Dendritic cell treated with granulocyte-macrophage colony-stimulating factor and Interleukin-4, amounts not matched to agents 40 ng/mL and 50 ng/mL, for 4 days (primary cell): ENCODE results near the gene ATP7B.

Source experiments
- H3K27ac Mint-ChIP-seq: one replicate; pipeline ENCODE4 v1.8.0; 2022; ENCODE audit warnings: mild to moderate bottlenecking, mixed read lengths
- H3K27me3 Mint-ChIP-seq: one replicate; pipeline ENCODE4 v1.8.0; 2022; ENCODE audit warnings: mild to moderate bottlenecking, mixed read lengths
- H3K36me3 Mint-ChIP-seq: one replicate; pipeline ENCODE4 v1.8.0; 2022; ENCODE audit warnings: low read depth, mixed read lengths
- H3K4me1 Mint-ChIP-seq: one replicate; pipeline ENCODE4 v1.8.0; 2022; ENCODE audit warnings: low read depth, mixed read lengths
- H3K4me3 Mint-ChIP-seq: one replicate; pipeline ENCODE4 v1.8.0; 2022; ENCODE audit warnings: mild to moderate bottlenecking, moderate library complexity, mixed read lengths
- H3K9me3 Mint-ChIP-seq: one replicate; pipeline ENCODE4 v1.8.0; 2022; ENCODE audit warnings: mixed read lengths
- intact Hi-C: fragments of 100-400 bp; cut with micrococcal nuclease; formaldehyde crosslinking; loops from one replicate; pipeline ENCODE4 v1.15.0; 2022

ATP7B gene

GRCh38 chr13:51957377-51958216 lies 53.7 kb downstream of the ATP7B start:
- no peaks in the 10 kb centered on the region for H3K9me3 Mint-ChIP-seq
- intact Hi-C loops = no loop called here
- H3K4me1 Mint-ChIP-seq = peaks cover 21% of the 10 kb centered on the region
- no peaks in the 10 kb centered on the region for H3K27me3 Mint-ChIP-seq
- no peaks in the 10 kb centered on the region for H3K36me3 Mint-ChIP-seq
- H3K27ac Mint-ChIP-seq = peak overlapping the region; percentile 24
- H3K4me3 Mint-ChIP-seq = no peak overlapping the region

GRCh38 chr13:51956717-51957116 lies 54.5 kb downstream of the ATP7B start:
- no peak overlapping the region for H3K4me3 Mint-ChIP-seq
- peaks cover 21% of the 10 kb centered on the region for H3K4me1 Mint-ChIP-seq
- no peaks in the 10 kb centered on the region for H3K36me3 Mint-ChIP-seq
- peak overlapping the region; percentile 29 for H3K27ac Mint-ChIP-seq
- no peaks in the 10 kb centered on the region for H3K27me3 Mint-ChIP-seq
- intact Hi-C loops = no loop called here
- H3K9me3 Mint-ChIP-seq = no peaks in the 10 kb centered on the region

- intact Hi-C loops = no loop called here
These were observed 55.2 kb downstream of the ATP7B start for GRCh38 chr13:51955816-51956603.

GRCh38 chr13:51955281-51955771 lies 55.9 kb downstream of the ATP7B start:
- intact Hi-C loops = no loop called here
- peak overlapping the region; percentile 29 for H3K27ac Mint-ChIP-seq
- peaks cover 8% of the 10 kb centered on the region for H3K9me3 Mint-ChIP-seq
- peaks cover 5% of the 10 kb centered on the region for H3K27me3 Mint-ChIP-seq
- H3K4me1 Mint-ChIP-seq = peaks cover 21% of the 10 kb centered on the region
- H3K4me3 Mint-ChIP-seq = no peak overlapping the region
- H3K36me3 Mint-ChIP-seq = no peaks in the 10 kb centered on the region

More at GRCh38 chr13:51955816-51956603, 55.2 kb downstream of the ATP7B start:
- Mint-ChIP-seq H3K4me1 (peaks cover 21% of the 10 kb centered on the region), H3K36me3 (no peaks in the 10 kb centered on the region), H3K4me3 (no peak overlapping the region), H3K27ac (peak overlapping the region; percentile 29), H3K27me3 (peaks cover under 1% of the 10 kb centered on the region), H3K9me3 (peaks cover 1% of the 10 kb centered on the region)

GRCh38 chr13:51953347-51954195 lies 57.7 kb downstream of the ATP7B start:
- H3K9me3 Mint-ChIP-seq = peaks cover 9% of the 10 kb centered on the region
- peaks cover 21% of the 10 kb centered on the region for H3K4me1 Mint-ChIP-seq
- H3K27ac Mint-ChIP-seq = no peak overlapping the region
- intact Hi-C loops = no loop called here
- H3K36me3 Mint-ChIP-seq = no peaks in the 10 kb centered on the region
- H3K27me3 Mint-ChIP-seq = peaks cover 5% of the 10 kb centered on the region
- H3K4me3 Mint-ChIP-seq = no peak overlapping the region

- Mint-ChIP-seq H3K4me3 (no peak overlapping the region), H3K27me3 (peaks cover 5% of the 10 kb centered on the region), H3K36me3 (no peaks in the 10 kb centered on the region), H3K9me3 (peaks cover 9% of the 10 kb centered on the region), H3K4me1 (peaks cover 9% of the 10 kb centered on the region), H3K27ac (no peak overlapping the region)
- intact Hi-C loops = no loop called here
These were observed 60.5 kb downstream of the ATP7B start for GRCh38 chr13:51950722-51951121.

- intact Hi-C loops = no loop called here
- H3K9me3 Mint-ChIP-seq = peaks cover 9% of the 10 kb centered on the region
- peaks cover 7% of the 10 kb centered on the region for H3K4me1 Mint-ChIP-seq
- no peak overlapping the region for H3K27ac Mint-ChIP-seq
- no peaks in the 10 kb centered on the region for H3K36me3 Mint-ChIP-seq
- peaks cover 5% of the 10 kb centered on the region for H3K27me3 Mint-ChIP-seq
- H3K4me3 Mint-ChIP-seq = no peak overlapping the region
These were observed 65.0 kb downstream of the ATP7B start for GRCh38 chr13:51946163-51946669.

GRCh38 chr13:51945149-51945548 lies 66.1 kb downstream of the ATP7B start:
- Mint-ChIP-seq H3K4me3 (no peak overlapping the region), H3K27ac (no peak overlapping the region), H3K9me3 (no peaks in the 10 kb centered on the region), H3K36me3 (no peaks in the 10 kb centered on the region), H3K27me3 (no peaks in the 10 kb centered on the region), H3K4me1 (peaks cover 7% of the 10 kb centered on the region)
- intact Hi-C loops = no loop called here

GRCh38 chr13:51944428-51944827 lies 66.8 kb downstream of the ATP7B start:
- H3K4me3 Mint-ChIP-seq = no peak overlapping the region
- H3K27ac Mint-ChIP-seq = no peak overlapping the region

GRCh38 chr13:51943721-51944120 lies 67.5 kb downstream of the ATP7B start:
- Mint-ChIP-seq H3K4me1 (peaks cover 7% of the 10 kb centered on the region), H3K4me3 (no peak overlapping the region), H3K27ac (no peak overlapping the region), H3K36me3 (no peaks in the 10 kb centered on the region), H3K9me3 (no peaks in the 10 kb centered on the region), H3K27me3 (no peaks in the 10 kb centered on the region)
- intact Hi-C loops = no loop called here

More at GRCh38 chr13:51944428-51944827, 66.8 kb downstream of the ATP7B start:
- Mint-ChIP-seq H3K27me3 (no peaks in the 10 kb centered on the region), H3K4me1 (peaks cover 7% of the 10 kb centered on the region), H3K36me3 (no peaks in the 10 kb centered on the region), H3K9me3 (no peaks in the 10 kb centered on the region)
- intact Hi-C loops = no loop called here

- H3K4me1 Mint-ChIP-seq = peaks cover 7% of the 10 kb centered on the region
- intact Hi-C loops = no loop called here
- H3K27me3 Mint-ChIP-seq = no peaks in the 10 kb centered on the region
- no peak overlapping the region for H3K27ac Mint-ChIP-seq
- H3K9me3 Mint-ChIP-seq = no peaks in the 10 kb centered on the region
- no peaks in the 10 kb centered on the region for H3K36me3 Mint-ChIP-seq
- no peak overlapping the region for H3K4me3 Mint-ChIP-seq
These were observed 69.1 kb downstream of the ATP7B start for GRCh38 chr13:51942189-51942588.

- no peak overlapping the region for H3K27ac Mint-ChIP-seq
- H3K27me3 Mint-ChIP-seq = no peaks in the 10 kb centered on the region
- intact Hi-C loops = no loop called here
- H3K4me1 Mint-ChIP-seq = no peaks in the 10 kb centered on the region
- no peak overlapping the region for H3K4me3 Mint-ChIP-seq
- H3K36me3 Mint-ChIP-seq = no peaks in the 10 kb centered on the region
- H3K9me3 Mint-ChIP-seq = no peaks in the 10 kb centered on the region
These were observed 72.8 kb downstream of the ATP7B start for GRCh38 chr13:51938454-51938853.
